Common myeloid progenitor, CD34-positive (primary cell): ENCODE data around the gene SATB2.

Experiments used
- CTCF ChIA-PET: fragments of 350-600 bp; sonication (Branson Sonifier 250); formaldehyde crosslinking; loops from one replicate; lab custom pipeline; 2021; ENCODE audit warnings: antibody characterized with exemption; lab: Charles Lee
- POLR2A ChIA-PET: fragments of 350-600 bp; sonication (Branson Sonifier 250); formaldehyde crosslinking; loops from one replicate; lab custom pipeline; 2021; ENCODE audit warnings: antibody characterized with exemption; lab: Charles Lee
- DNase-seq, 3 donors: peaks; one replicate each; pipeline versions ENCODE4 v3.0.0 to v3.0.0-alpha.2; 2013
- H3K27ac ChIP-seq, 2 experiments: 1 replicate in 1 of 2; 2 replicates in 1 of 2; pipeline ENCODE4 v1.7.0; 2013; ENCODE audit warnings: inconsistent platforms in 2 of 2, low read length in 2 of 2, mild to moderate bottlenecking in 2 of 2, low read depth in 1 of 2, moderate library complexity in 1 of 2; ENCODE audit not compliant: severe bottlenecking in 2 of 2, insufficient read depth in 1 of 2, poor library complexity in 1 of 2
- H3K27me3 ChIP-seq, 5 experiments: replicated peaks in 2 of 5; 1 replicate in 3 of 5; 2 replicates in 2 of 5; pipeline versions ENCODE4 v1.6.1 to v1.7.0; 2013; ENCODE audit warnings: low read length in 4 of 5, mild to moderate bottlenecking in 2 of 5, moderate library complexity in 2 of 5, inconsistent platforms in 1 of 5; ENCODE audit not compliant: insufficient read depth in 5 of 5, control insufficient read depth in 4 of 5
- H3K36me3 ChIP-seq, 4 experiments: 1 replicate in 2 of 4; 2 replicates in 2 of 4; pipeline versions ENCODE4 v1.6.1 to v1.7.0; 2013; ENCODE audit warnings: low read length in 3 of 4, control low read depth in 1 of 4, mild to moderate bottlenecking in 1 of 4; ENCODE audit not compliant: control insufficient read depth in 4 of 4, insufficient read depth in 4 of 4
- H3K4me1 ChIP-seq, 4 experiments: 1 replicate in 3 of 4; 2 replicates in 1 of 4; pipeline versions ENCODE4 v1.6.1 to v1.7.1; 2013; ENCODE audit warnings: low read length in 3 of 4, mild to moderate bottlenecking in 3 of 4, control low read depth in 1 of 4, inconsistent platforms in 1 of 4, moderate library complexity in 1 of 4; ENCODE audit not compliant: control insufficient read depth in 4 of 4, insufficient read depth in 4 of 4; ENCODE audit errors: control extremely low read depth in 1 of 4
- H3K4me3 ChIP-seq, 7 experiments: 1 replicate in 4 of 7; 2 replicates in 3 of 7; pipeline versions ENCODE4 v1.5.1 to v1.7.0; 2013; ENCODE audit warnings: mild to moderate bottlenecking in 7 of 7, low read length in 6 of 7, moderate library complexity in 6 of 7, inconsistent platforms in 2 of 7, low read depth in 2 of 7, control low read depth in 1 of 7; ENCODE audit not compliant: insufficient read depth in 4 of 7, control insufficient read depth in 1 of 7; ENCODE audit errors: extremely low read depth in 1 of 7
- H3K9me3 ChIP-seq, 5 experiments: 1 replicate in 4 of 5; 2 replicates in 1 of 5; pipeline versions ENCODE4 v1.6.1 to v1.7.1; 2013; ENCODE audit warnings: low read length in 4 of 5, mild to moderate bottlenecking in 2 of 5, inconsistent platforms in 1 of 5, low read depth in 1 of 5, moderate library complexity in 1 of 5; ENCODE audit not compliant: control insufficient read depth in 4 of 5, insufficient read depth in 2 of 5; ENCODE audit errors: control extremely low read depth in 1 of 5
- WGBS: methylation state at CpG from one replicate; pipeline ENCODE4 v1.1.5; 2013; ENCODE audit not compliant: insufficient coverage; 5-methylcytosine and 5-hydroxymethylcytosine counted together

SATB2 gene

DNA sequence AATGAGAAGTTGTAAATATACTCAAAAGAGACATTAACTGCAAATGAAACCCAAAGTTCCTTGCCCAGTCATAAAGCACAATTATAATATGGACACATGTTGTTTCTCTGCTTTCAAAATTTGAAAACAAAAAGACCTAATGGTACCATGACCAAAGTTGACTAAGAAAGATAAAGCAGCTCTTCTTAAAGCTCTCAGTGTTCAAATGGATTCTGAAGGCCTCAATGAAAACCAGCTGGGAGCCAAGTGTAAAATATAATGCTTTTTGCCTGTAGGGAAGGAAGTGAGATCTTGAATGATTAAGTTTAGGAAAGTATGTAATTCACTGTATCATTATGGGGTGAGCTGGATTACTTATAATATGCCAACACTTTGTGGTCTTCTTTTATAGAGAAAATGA is 178.6 kb downstream of the SATB2 start:
- no peak overlapping the region for H3K4me3 ChIP-seq
- H3K27me3 ChIP-seq: no peaks in the 10 kb centered on the region
- no peaks in the 10 kb centered on the region for H3K9me3 ChIP-seq
- ChIA-PET POLR2A (no interaction called here), CTCF (no interaction called here)
- H3K27ac ChIP-seq: no peak overlapping the region
- H3K4me1 ChIP-seq: no peaks in the 10 kb centered on the region
- no peaks in the 10 kb centered on the region for H3K36me3 ChIP-seq
- DNase-seq: no peak

DNA sequence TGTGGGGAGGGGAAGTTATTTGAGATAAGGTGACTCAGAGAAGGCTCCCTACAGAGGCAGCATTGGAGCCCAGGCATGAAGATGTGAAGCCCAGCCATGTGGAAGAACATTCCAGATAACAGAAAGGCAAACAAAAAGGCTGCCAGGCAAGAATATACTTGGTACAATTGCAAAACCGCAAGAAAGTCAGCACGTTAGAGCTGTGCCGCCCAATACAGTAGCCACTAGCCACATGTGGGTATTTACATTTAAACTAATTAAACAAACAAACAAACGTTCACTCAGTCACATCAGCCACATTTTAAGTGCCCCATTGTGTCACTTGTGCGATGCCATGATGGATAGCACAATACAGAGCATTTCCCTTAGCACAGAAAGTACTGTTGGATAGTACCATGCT is 179.6 kb downstream of the SATB2 start:
- 91% methylated on average over 4 of the region's 5 CpGs for WGBS
- no peaks in the 10 kb centered on the region for H3K36me3 ChIP-seq
- no peak overlapping the region for H3K27ac ChIP-seq
- no peaks in the 10 kb centered on the region for H3K27me3 ChIP-seq
- ChIA-PET CTCF (no interaction called here), POLR2A (no interaction called here)
- no peaks in the 10 kb centered on the region for H3K4me1 ChIP-seq
- no peak overlapping the region for H3K4me3 ChIP-seq
- H3K9me3 ChIP-seq: no peaks in the 10 kb centered on the region
- DNase-seq: no peak

DNA sequence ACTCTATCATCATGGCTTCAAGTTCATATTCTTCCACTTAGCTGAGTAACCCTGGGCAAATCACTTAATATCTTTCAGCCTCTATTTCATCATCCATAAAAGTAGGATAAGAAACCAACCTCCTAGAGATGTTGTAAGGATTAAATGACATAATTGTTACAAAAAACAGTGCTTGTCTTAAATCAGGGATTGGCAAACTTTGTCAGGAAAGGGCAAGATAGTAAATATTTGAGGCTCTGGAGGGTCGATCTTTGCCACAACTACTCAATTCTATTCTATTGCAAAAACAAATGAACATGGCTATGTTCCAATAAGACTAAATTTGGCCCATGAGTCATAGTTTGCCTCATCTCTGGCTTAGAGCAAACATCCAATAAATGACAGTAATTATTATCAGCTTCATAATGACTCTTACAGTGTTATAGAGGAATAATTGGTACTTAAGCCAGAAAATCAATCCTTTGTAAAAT is 184.7 kb downstream of the SATB2 start:
- no peaks in the 10 kb centered on the region for H3K27me3 ChIP-seq
- H3K4me1 ChIP-seq: no peaks in the 10 kb centered on the region
- H3K4me3 ChIP-seq: no peak overlapping the region
- no peak overlapping the region for H3K27ac ChIP-seq
- no CpG with 5 or more reads among the region's 1 CpG for WGBS
- no peaks in the 10 kb centered on the region for H3K9me3 ChIP-seq
- no peak for DNase-seq
- ChIA-PET CTCF (no interaction called here), POLR2A (no interaction called here)
- no peaks in the 10 kb centered on the region for H3K36me3 ChIP-seq

DNA sequence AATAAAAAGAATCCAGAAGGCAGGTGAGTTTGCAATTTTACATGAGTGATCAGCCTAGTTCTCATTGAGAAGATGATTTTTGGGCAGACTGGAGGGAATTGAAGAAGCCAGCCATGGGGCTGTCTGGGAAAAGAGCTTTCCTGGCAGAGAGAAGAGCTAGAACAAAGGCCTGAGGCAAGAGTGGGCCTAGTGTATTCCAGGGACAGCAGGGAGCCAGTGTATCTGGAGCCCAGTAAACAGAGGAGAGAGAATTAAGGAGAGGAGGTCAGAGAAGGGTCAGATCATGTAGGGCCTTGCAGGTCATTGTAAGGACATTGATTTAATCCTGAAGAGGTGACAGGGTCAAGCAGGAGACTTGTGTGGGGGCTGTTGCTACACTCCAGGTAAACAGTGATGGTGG is 195.8 kb downstream of the SATB2 start:
- Histone ChIP-seq H3K27ac (no peak overlapping the region), H3K4me1 (no peaks in the 10 kb centered on the region), H3K9me3 (peaks cover 3 to 10% (median 7%) of the 10 kb centered on the region in 5 experiments), H3K27me3 (no peaks in the 10 kb centered on the region), H3K36me3 (no peaks in the 10 kb centered on the region), H3K4me3 (no peak overlapping the region)
- ChIA-PET POLR2A (no interaction called here), CTCF (no interaction called here)
- no peak for DNase-seq

DNA sequence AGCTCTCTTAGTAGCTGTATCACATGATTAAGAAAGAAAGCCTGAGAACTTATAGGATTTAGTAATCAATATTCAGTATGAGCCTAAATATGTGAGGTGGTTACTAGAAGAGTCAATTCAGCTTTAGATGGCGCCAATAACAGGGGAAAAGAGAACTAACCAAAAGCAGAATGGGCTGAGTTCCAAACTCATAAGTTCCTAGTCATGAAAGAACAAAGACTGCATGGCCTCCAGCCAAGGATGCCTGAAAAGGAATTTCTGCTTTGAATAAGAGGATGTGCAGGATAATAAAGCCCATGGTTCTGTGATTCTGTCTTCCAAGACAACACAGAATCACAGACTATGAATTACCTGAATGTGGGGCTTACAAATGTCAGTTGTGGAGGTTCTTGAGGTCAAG is 196.5 kb downstream of the SATB2 start:
- no peaks in the 10 kb centered on the region for H3K4me1 ChIP-seq
- POLR2A ChIA-PET: no interaction called here
- DNase-seq: no peak
- CTCF ChIA-PET: no interaction called here
- H3K4me3 ChIP-seq: no peak overlapping the region
- H3K27me3 ChIP-seq: no peaks in the 10 kb centered on the region
- H3K9me3 ChIP-seq: peaks cover 3 to 10% (median 5%) of the 10 kb centered on the region in 5 experiments
- H3K36me3 ChIP-seq: no peaks in the 10 kb centered on the region
- WGBS: 92% methylated on average over 1 of the region's 1 CpG
- H3K27ac ChIP-seq: no peak overlapping the region

DNA sequence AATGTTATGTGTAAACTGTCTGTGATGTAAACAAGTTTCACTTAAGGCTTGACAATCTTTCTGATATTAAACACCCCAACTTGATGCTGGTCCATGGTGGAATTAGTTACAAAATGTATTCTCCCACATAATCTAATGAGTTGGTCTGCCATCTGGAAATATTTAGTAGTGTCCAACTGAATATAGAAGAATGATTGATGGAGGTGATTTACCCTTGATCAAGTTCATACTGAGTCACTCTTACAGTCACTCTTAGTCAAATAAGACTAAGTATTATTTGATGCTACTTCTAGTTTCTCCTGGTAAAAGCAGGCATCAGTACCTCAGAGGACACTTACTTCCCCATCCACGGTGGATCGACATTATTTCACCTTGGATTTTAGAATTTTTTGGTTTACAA is 198.1 kb downstream of the SATB2 start:
- Histone ChIP-seq H3K9me3 (peaks cover 3 to 10% (median 5%) of the 10 kb centered on the region in 5 experiments), H3K4me1 (no peaks in the 10 kb centered on the region), H3K27me3 (no peaks in the 10 kb centered on the region), H3K27ac (no peak overlapping the region), H3K4me3 (no peak overlapping the region), H3K36me3 (no peaks in the 10 kb centered on the region)
- ChIA-PET CTCF (no interaction called here), POLR2A (no interaction called here)
- DNase-seq: no peak
- 50% methylated on average over 2 of the region's 2 CpGs for WGBS

DNA sequence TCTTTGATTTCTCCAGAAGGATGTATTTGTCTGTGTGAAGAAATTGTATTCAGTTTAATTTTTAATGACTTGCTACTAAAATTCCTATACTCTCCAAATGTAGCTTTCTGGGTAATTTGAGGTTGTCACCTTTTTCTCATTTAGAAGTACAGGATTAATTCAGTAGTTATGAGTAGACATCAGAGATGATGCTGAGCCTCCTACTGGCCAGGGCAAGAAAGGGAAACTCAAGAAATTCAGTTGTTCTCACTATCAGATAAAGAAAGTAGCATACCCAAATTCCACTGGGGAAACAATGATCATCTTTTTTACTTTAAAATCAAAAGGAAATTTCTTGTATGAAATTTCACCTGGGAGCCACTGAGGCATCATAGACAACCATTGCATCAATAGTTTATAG is 199.4 kb downstream of the SATB2 start:
- POLR2A ChIA-PET: no interaction called here

More for the DNA sequence above, 199.4 kb downstream of the SATB2 start:
- H3K9me3 ChIP-seq: peaks cover 0 to 7% (median 4%) of the 10 kb centered on the region in 5 experiments
- no peaks in the 10 kb centered on the region for H3K27me3 ChIP-seq
- no peaks in the 10 kb centered on the region for H3K4me1 ChIP-seq
- CTCF ChIA-PET: no interaction called here
- H3K36me3 ChIP-seq: no peaks in the 10 kb centered on the region
- H3K4me3 ChIP-seq: no peak overlapping the region
- H3K27ac ChIP-seq: no peak overlapping the region
- no peak for DNase-seq
